H1 (cell line): ENCODE results near the gene DCLK1. TPM values are rescaled to one million over a fixed set of nuclear protein-coding genes. Genes with fewer than 3 reads are reported as not detected.

Experiments
- GTF2F1 ChIP-seq: IDR thresholded peaks from 2 replicates; pipeline ENCODE4 v1.6.1; 2012; ENCODE audit warnings: low read depth, low read length, improper control_type of control experiment, borderline replicate concordance
- TAF7 ChIP-seq: optimal IDR thresholded peaks from 2 replicates; pipeline ENCODE3; 2011; ENCODE audit warnings: low read depth, mild to moderate bottlenecking, inconsistent platforms, low read length, moderate library complexity, borderline replicate concordance
- polyA plus RNA-seq, 7 experiments: library from polyadenylated mRNA; depleted of rRNA in 3 of 7; stranded (reverse) in 5 of 7; unstranded in 2 of 7; fragments of >200 nt in 5 of 7; fragments of 200-250 nt in 2 of 7; gene quantifications; 1 replicate in 5 of 7; 2 replicates in 1 of 7; 4 replicates in 1 of 7; pipeline versions ENCODE4 v1.2.1 to v1.2.3, GENCODE V29; 2011 to 2013; ENCODE audit warnings: missing spikeins in 2 of 7, mixed read lengths in 2 of 7
- total RNA-seq: library from RNA; stranded (reverse); fragmentation: NEBNext Ultra II Directional; extraction: Animal tissue kit (Norgen Biotek cat#: 25700); gene quantifications from 2 replicates; pipeline ENCODE4 v1.2.1, GENCODE V29; 2021

The DCLK1 gene
- total and polyA plus RNA-seq, 2 of the 8 experiments (the other 6 are each of a cell fraction or from before 2014, with no cell fraction given), result 22.8 to 41.0 TPM

- no peak for TF ChIP-seq TAF7
- no peak for TF ChIP-seq GTF2F1
Measured at GRCh38 chr13:36029166-36029565, 102.0 kb downstream of the DCLK1 start (continued).
